Spinal cord (tissue), 4 donors: ENCODE data around the gene NR4A3. TPM values are rescaled to one million over a fixed set of nuclear protein-coding genes. Genes with fewer than 3 reads are reported as not detected.

Experiments
- polyA plus RNA-seq, 2 donors: library from polyadenylated mRNA; unstranded; fragments of 120-200 nt; gene quantifications; one replicate each; pipeline ENCODE4 v1.2.1, GENCODE V29; 2013; ENCODE audit not compliant: insufficient read length in 2 of 2
- total RNA-seq, 2 donors: library from RNA; depleted of rRNA in 1 of 2; stranded (reverse); fragments of 120-200 nt in 1 of 2; fragments of >200 nt in 1 of 2; gene quantifications; one replicate each; pipeline versions ENCODE4 v1.2.3 to v1.2.4, GENCODE V29; 2013 to 2014

Gene NR4A3
- total and polyA plus RNA-seq, 4 donors: 2.4 to 8.4 (median 5.9) TPM

Other genes with a start within 250 kb of the NR4A3 start
- 10 to 100 TPM; 31.8 to 42.2 TPM for gene STX17, start 84.8 kb downstream of the NR4A3 start, total RNA-seq
- gene STX17, start 84.8 kb downstream of the NR4A3 start, polyA plus RNA-seq: 10 to 100 TPM; 16.2 to 23.0 TPM